Activated CD4-positive, alpha-beta T cell treated with anti-CD3 and anti-CD28 coated beads, Interleukin-2, Interleukin-4, amounts not matched to agents 100 ng/mL and 50 ng/mL, durations not matched to agents 16 hours and 8 hours (primary cell): ENCODE results near the gene DCUN1D1.
A peak's percentile ranks its signal among the peaks of the same experiment; 100 is the strongest.

Experiments used
- DNase-seq: peaks from one replicate; pipeline ENCODE4 v3.0.0-alpha.2; 2020; ENCODE audit warnings: low spot score

The DCUN1D1 gene

GRCh38 chr3:182972387-182972786, 8.0 kb downstream of the DCUN1D1 start:
- no peak for DNase-seq

GRCh38 chr3:182971637-182972036, 8.7 kb downstream of the DCUN1D1 start:
- DNase-seq: no peak

GRCh38 chr3:182970811-182971418, 9.4 kb downstream of the DCUN1D1 start:
- DNase-seq: no peak

- DNase-seq: no peak
Observed at GRCh38 chr3:182969853-182970252, 10.5 kb downstream of the DCUN1D1 start.

GRCh38 chr3:182969277-182969676, 11.1 kb downstream of the DCUN1D1 start:
- no peak for DNase-seq

GRCh38 chr3:182967218-182968204, 12.8 kb downstream of the DCUN1D1 start:
- DNase-seq: peak; percentile 64

GRCh38 chr3:182965861-182966366, 14.4 kb downstream of the DCUN1D1 start:
- DNase-seq: no peak

- DNase-seq: no peak
Observed at GRCh38 chr3:182964179-182964578, 16.2 kb downstream of the DCUN1D1 start.

GRCh38 chr3:182962166-182962565, 18.2 kb downstream of the DCUN1D1 start:
- DNase-seq: no peak

GRCh38 chr3:182959474-182960350, 20.6 kb downstream of the DCUN1D1 start:
- no peak for DNase-seq

GRCh38 chr3:182957676-182958266, 22.6 kb downstream of the DCUN1D1 start:
- DNase-seq: no peak

GRCh38 chr3:182957226-182957625, 23.1 kb downstream of the DCUN1D1 start:
- DNase-seq: no peak

GRCh38 chr3:182954553-182955235, 25.6 kb downstream of the DCUN1D1 start:
- DNase-seq: no peak

GRCh38 chr3:182949688-182950087, 30.6 kb downstream of the DCUN1D1 start:
- DNase-seq: no peak

- DNase-seq: no peak
Observed at GRCh38 chr3:182948305-182948704, 32.0 kb downstream of the DCUN1D1 start.

GRCh38 chr3:182947888-182948287, 32.5 kb downstream of the DCUN1D1 start:
- no peak for DNase-seq

- DNase-seq: no peak
Observed at GRCh38 chr3:182941719-182942118, 38.6 kb downstream of the DCUN1D1 start.

- DNase-seq: no peak
Observed at GRCh38 chr3:182940266-182940808, 40.0 kb downstream of the DCUN1D1 start.

GRCh38 chr3:182937293-182938051, 42.9 kb downstream of the DCUN1D1 start:
- DNase-seq: no peak

GRCh38 chr3:182936918-182937285, 43.4 kb downstream of the DCUN1D1 start:
- no peak for DNase-seq
